RWPE1 (cell line): ENCODE data around the gene ASTN2.

Source experiments
- CTCF ChIA-PET: fragments of 350-600 bp; sonication (Branson Sonifier 250); formaldehyde crosslinking; extraction: SDS; loops from one replicate; lab custom pipeline; 2021; lab: Yijun Ruan, JAX
- POLR2A ChIA-PET: fragments of 400-600 bp; formaldehyde crosslinking; extraction: SDS; loops from one replicate; lab custom pipeline; 2020; ENCODE audit warnings: antibody characterized with exemption; ENCODE audit not compliant: low non-redundant PET; lab: Yijun Ruan, JAX
- DNase-seq: peaks from one replicate; pipeline ENCODE4 v3.0.0; 2012; ENCODE audit warnings: low spot score
- H3K27ac ChIP-seq: fragments of 450-650 bp; 2 replicates; pipeline ENCODE4 v1.5.1; 2017
- CTCF ChIP-seq: fragments of 450-650 bp; conservative IDR thresholded peaks from 2 replicates; pipeline ENCODE4 v1.5.1; 2017; ENCODE audit warnings: low read depth, mild to moderate bottlenecking

The ASTN2 gene

DNA sequence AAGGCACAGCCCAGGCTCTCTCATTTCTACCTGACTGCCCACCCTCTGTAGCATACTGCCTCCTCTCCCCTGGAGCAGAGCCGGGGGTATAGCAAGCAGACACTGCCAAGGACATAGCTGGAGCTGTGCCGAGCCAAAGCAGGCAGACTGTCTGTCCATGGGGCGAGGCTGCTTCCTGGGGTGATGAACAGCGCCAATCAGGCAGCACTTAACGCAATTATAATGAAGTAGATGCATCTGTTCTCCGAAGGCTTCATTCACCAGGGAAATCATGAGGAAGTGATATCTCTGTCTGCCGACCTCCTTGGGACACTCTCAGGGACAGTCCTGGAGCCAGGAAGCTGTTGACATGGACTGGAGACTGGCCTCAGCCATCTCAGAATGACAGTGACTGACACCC is 230.7 kb downstream of the ASTN2 start:
- TF ChIP-seq CTCF: no peak
- CTCF ChIA-PET: interaction anchor here (0.6 kb wide), 1 partner anchor 80 kb away, joined by 4 read pairs; no protein-coding TSS in a partner anchor
- no peak for DNase-seq
- no peak overlapping the region for H3K27ac ChIP-seq
- POLR2A ChIA-PET: no interaction called here

DNA sequence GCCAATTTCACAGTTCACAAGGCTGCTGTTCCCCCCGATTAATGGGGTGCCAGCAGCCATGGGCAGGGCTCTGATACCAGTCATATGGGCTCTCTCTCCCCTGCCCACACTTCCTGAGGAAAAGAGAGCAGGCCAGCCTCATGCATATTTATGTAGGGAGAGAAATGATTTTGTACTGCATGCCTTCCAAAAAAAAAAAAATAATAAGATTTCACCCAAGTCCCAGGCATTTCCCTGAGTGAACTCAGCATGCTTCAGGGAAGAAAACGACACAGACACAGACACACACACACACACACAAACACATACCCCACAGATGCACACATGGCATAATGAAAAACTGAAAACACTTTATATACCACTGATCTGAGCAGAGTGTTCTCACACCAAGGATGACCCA is 232.8 kb downstream of the ASTN2 start:
- ChIA-PET POLR2A (no interaction called here), CTCF (no interaction called here)
- no peak overlapping the region for H3K27ac ChIP-seq
- TF ChIP-seq CTCF: no peak
- no peak for DNase-seq

DNA sequence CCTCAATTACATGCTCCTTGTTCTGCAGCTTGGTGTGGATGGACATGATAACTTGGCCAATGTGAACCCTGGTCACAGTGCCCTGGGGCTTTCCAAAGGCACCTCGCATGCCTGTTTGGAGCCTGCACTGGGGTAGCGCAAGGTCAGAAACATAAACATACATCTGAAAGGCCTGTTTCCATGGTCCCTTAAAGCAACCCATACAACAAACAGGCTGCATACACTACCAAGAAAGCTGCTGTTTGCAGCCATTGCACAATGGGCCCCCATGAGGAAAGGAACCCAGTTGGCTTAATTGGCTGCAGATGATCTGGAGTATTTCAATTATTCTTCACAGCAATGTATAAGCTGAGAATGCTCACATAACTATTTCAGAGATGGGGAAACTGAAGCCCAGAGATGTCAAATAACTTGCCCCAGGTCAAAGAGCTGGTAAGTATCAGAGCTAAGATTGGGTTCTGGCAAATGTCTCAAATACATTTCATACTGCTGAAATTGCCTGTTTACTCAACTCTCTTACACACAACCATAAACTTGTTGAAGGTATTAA is 233.9 kb downstream of the ASTN2 start:
- TF ChIP-seq CTCF: no peak
- no peak overlapping the region for H3K27ac ChIP-seq
- ChIA-PET POLR2A (no interaction called here), CTCF (no interaction called here)
- no peak for DNase-seq

GRCh38 chr9:117178596-117179375 is 236.1 kb downstream of the ASTN2 start:
- CTCF ChIA-PET: no interaction called here

DNA sequence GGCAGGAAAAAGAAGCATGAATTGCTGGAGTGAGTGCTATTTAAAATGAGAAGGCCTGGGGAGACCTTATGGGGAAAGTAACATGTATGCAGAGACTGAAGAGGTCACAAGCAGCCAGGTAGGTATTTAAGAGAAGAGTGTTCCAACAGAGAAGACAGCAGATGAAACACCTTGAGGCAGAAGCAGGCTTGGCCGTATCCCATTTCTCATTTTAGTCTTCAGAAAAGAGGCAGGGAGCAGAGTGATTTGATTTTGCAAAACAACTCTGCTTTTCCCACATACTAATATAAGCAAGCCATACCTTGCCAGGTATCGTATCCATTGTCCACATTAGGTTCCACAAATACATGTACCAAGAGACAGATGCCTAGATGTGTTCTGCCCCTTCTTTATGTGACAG is 244.3 kb downstream of the ASTN2 start:
- H3K27ac ChIP-seq: no peak overlapping the region
- POLR2A ChIA-PET: no interaction called here
- CTCF ChIA-PET: interaction anchor here (0.6 kb wide), 1 partner anchor 45 kb away, joined by 4 read pairs; no protein-coding TSS in a partner anchor
- no peak for DNase-seq
- no peak for TF ChIP-seq CTCF

More at GRCh38 chr9:117178596-117179375, 236.1 kb downstream of the ASTN2 start:
- POLR2A ChIA-PET: no interaction called here
- TF ChIP-seq CTCF: no peak
- no peak for DNase-seq
- H3K27ac ChIP-seq: no peak overlapping the region

DNA sequence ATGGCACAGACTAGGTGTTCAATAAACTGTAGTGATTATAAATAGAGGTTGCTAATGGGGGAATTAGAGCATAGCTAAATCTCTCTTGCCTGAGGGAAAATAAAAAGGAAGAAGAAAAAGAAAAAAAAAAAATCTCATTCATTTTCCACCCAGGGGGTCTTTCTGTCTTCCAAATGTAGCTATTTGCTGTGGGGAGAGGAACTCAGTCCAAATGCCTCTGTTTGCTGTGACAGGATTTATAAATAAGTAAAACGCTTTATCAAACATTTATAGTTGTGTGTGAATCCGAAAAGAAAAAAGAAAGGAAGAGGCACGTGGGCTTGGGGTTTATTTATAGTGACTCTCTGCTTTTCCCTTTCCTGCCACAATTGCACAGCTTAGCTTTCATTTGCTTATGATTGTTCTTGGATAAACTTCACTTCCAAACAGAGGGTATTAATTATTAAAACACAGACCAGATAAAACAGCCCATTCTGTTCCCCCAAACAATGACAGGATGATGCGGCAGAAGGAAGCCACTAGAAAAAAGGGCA is 245.7 kb downstream of the ASTN2 start:
- no peak for DNase-seq
- POLR2A ChIA-PET: no interaction called here
- CTCF ChIA-PET: interaction anchor here (0.6 kb wide), 1 partner anchor 1031 kb away, joined by 3 read pairs; no protein-coding TSS in a partner anchor
- no peak overlapping the region for H3K27ac ChIP-seq
- TF ChIP-seq CTCF: no peak
